HG02678 (cell line): ENCODE results near the gene TIPRL.

Source experiments
- ATAC-seq: cut with Tn5 transposase; IDR thresholded peaks from one replicate; pipeline ENCODE4 v1.9.1; 2021; ENCODE audit warnings: mild to moderate bottlenecking, moderate library complexity; ENCODE audit not compliant: unreplicated experiment

The TIPRL gene

GRCh38 chr1:168245042-168245441 is 66.3 kb downstream of the TIPRL start:
- no peak for ATAC-seq

GRCh38 chr1:168246506-168246905 is 67.7 kb downstream of the TIPRL start:
- no peak for ATAC-seq
